GM23338 (cell line): ENCODE data around the gene CACNB4. TPM values are rescaled to one million over a fixed set of nuclear protein-coding genes. Genes with fewer than 3 reads are reported as not detected.

ENCODE experiments used
- ATAC-seq: fragments of 200-7000 bp; cut with Tn5 transposase; 3 replicates; pipeline ENCODE4 v1.9.1; 2020
- DNase-seq: peaks from one replicate; pipeline ENCODE4 v3.0.0-alpha.2; 2015; ENCODE audit warnings: low spot score
- H2AFZ ChIP-seq: fragments of 200-600 bp; sonication (generic); 2 replicates; pipeline ENCODE4 v1.8.0; 2016; ENCODE audit warnings: antibody characterized with exemption, mild to moderate bottlenecking, moderate library complexity
- H3F3A ChIP-seq: fragments of 200-600 bp; sonication (generic); replicated peaks from 2 replicates; pipeline ENCODE4 v1.8.0; 2017; ENCODE audit warnings: antibody characterized with exemption, mixed run types, low read depth
- H3K27ac ChIP-seq: fragments of 200-600 bp; sonication (generic); 2 replicates; pipeline ENCODE4 v1.6.1; 2016; ENCODE audit warnings: low read depth
- H3K27me3 ChIP-seq: fragments of 200-600 bp; sonication (generic); 2 replicates; pipeline ENCODE4 v1.8.0; 2016; ENCODE audit warnings: mild to moderate bottlenecking, mixed run types, moderate library complexity; ENCODE audit not compliant: insufficient read depth
- H3K36me3 ChIP-seq: fragments of 200-600 bp; sonication (generic); 2 replicates; pipeline ENCODE4 v1.8.0; 2016; ENCODE audit warnings: mild to moderate bottlenecking; ENCODE audit not compliant: insufficient read depth
- H3K4me1 ChIP-seq: fragments of 200-600 bp; sonication (generic); 2 replicates; pipeline ENCODE4 v1.8.0; 2016; ENCODE audit warnings: mild to moderate bottlenecking, moderate library complexity; ENCODE audit not compliant: insufficient read depth
- H3K4me2 ChIP-seq: fragments of 200-600 bp; sonication (generic); 2 replicates; pipeline ENCODE4 v1.7.1; 2017; ENCODE audit warnings: mixed run types
- H3K4me3 ChIP-seq: fragments of 200-600 bp; sonication (generic); 2 replicates; pipeline ENCODE4 v1.6.1; 2016; ENCODE audit warnings: mixed run types
- H3K79me2 ChIP-seq: fragments of 200-600 bp; sonication (generic); replicated peaks from 2 replicates; pipeline ENCODE4 v1.8.0; 2017; ENCODE audit warnings: mild to moderate bottlenecking; ENCODE audit not compliant: insufficient read depth
- H3K9me2 ChIP-seq: fragments of 200-600 bp; sonication (generic); 2 replicates; pipeline ENCODE4 v1.8.0; 2017; ENCODE audit not compliant: insufficient read depth
- H4K20me1 ChIP-seq: fragments of 200-600 bp; sonication (generic); replicated peaks from 2 replicates; pipeline ENCODE4 v1.8.0; 2017; ENCODE audit warnings: mild to moderate bottlenecking; ENCODE audit not compliant: insufficient read depth
- H3K27ac Mint-ChIP-seq: 2 replicates; pipeline ENCODE4 v1.8.0; 2020; ENCODE audit warnings: inconsistent platforms, mild to moderate bottlenecking, moderate library complexity, mixed read lengths
- H3K27me3 Mint-ChIP-seq: 3 replicates; pipeline ENCODE4 v1.8.0; 2022; ENCODE audit warnings: low read depth, mild to moderate bottlenecking, moderate library complexity, mixed read lengths, inconsistent platforms; ENCODE audit not compliant: insufficient read depth, poor library complexity
- H3K36me3 Mint-ChIP-seq: 3 replicates; pipeline ENCODE4 v1.8.0; 2021; ENCODE audit warnings: low read depth, mild to moderate bottlenecking, inconsistent platforms, moderate library complexity, mixed read lengths
- H3K4me1 Mint-ChIP-seq: 3 replicates; pipeline ENCODE4 v1.8.0; 2020; ENCODE audit warnings: mild to moderate bottlenecking, inconsistent platforms, mixed read lengths
- H3K4me3 Mint-ChIP-seq: 3 replicates; pipeline ENCODE4 v1.8.0; 2021; ENCODE audit warnings: moderate library complexity, mild to moderate bottlenecking, inconsistent platforms, mixed read lengths
- H3K9me3 Mint-ChIP-seq: 3 replicates; pipeline ENCODE4 v1.8.0; 2020; ENCODE audit warnings: moderate library complexity, mild to moderate bottlenecking, inconsistent platforms, mixed read lengths
- CREB1 ChIP-seq: fragments of 250-450 bp; sonication (Bioruptor Pico); IDR thresholded peaks from 2 replicates; pipeline ENCODE4 v1.5.0; 2020; ENCODE audit warnings: low read depth, mild to moderate bottlenecking, moderate library complexity
- CTCF ChIP-seq, 2 experiments: fragments of 200-600 bp in 1 of 2; sonication (generic) in 1 of 2; conservative IDR thresholded peaks; 2 replicates each; pipeline versions ENCODE4 v1.5.1 to v1.6.1; 2016 to 2017; ENCODE audit warnings: antibody characterized with exemption in 2 of 2, low read depth in 2 of 2, mild to moderate bottlenecking in 2 of 2, moderate library complexity in 1 of 2
- ETS1 ChIP-seq: IDR thresholded peaks from 2 replicates; pipeline ENCODE4 v1.6.1; 2016; ENCODE audit warnings: antibody characterized with exemption
- EZH2 ChIP-seq: fragments of 200-600 bp; sonication (generic); IDR thresholded peaks from one replicate; pipeline ENCODE4 v1.8.0; 2017; ENCODE audit warnings: antibody characterized with exemption, mild to moderate bottlenecking, low read depth; ENCODE audit not compliant: unreplicated experiment
- EZH2phosphoT487 ChIP-seq: fragments of 200-600 bp; sonication (generic); IDR thresholded peaks from one replicate; pipeline ENCODE4 v1.8.1; 2018; ENCODE audit warnings: antibody characterized with exemption; ENCODE audit not compliant: unreplicated experiment
- JUNB ChIP-seq: IDR thresholded peaks from one replicate; pipeline ENCODE4 v1.6.1; 2016; ENCODE audit warnings: antibody characterized with exemption; ENCODE audit not compliant: unreplicated experiment
- NANOG ChIP-seq: IDR thresholded peaks from 2 replicates; pipeline ENCODE4 v1.6.1; 2016; ENCODE audit warnings: antibody characterized with exemption, borderline replicate concordance
- POLR2AphosphoS5 ChIP-seq: IDR thresholded peaks from 2 replicates; pipeline ENCODE4 v1.6.1; 2016; ENCODE audit warnings: antibody characterized with exemption, low read depth
- REST ChIP-seq: IDR thresholded peaks from one replicate; pipeline ENCODE4 v1.6.1; 2018; ENCODE audit warnings: antibody characterized with exemption; ENCODE audit not compliant: unreplicated experiment
- STAT1 ChIP-seq: IDR thresholded peaks from one replicate; pipeline ENCODE4 v1.6.1; 2016; ENCODE audit warnings: antibody characterized with exemption; ENCODE audit not compliant: unreplicated experiment
- ZNF114 ChIP-seq: fragments of 250-450 bp; sonication (Bioruptor Pico); IDR thresholded peaks from 2 replicates; pipeline ENCODE4 v1.5.0; 2020; ENCODE audit warnings: mild to moderate bottlenecking, moderate library complexity
- polyA plus RNA-seq: library from polyadenylated mRNA; unstranded; fragments of >200 nt; fragmentation: Nextera tagmentation; extraction: Ambion mirVana; gene quantifications from 2 replicates; pipeline ENCODE4 v1.2.1, GENCODE V29; 2016
- total RNA-seq: library from RNA; depleted of rRNA; stranded (reverse); fragments of >200 nt; shearing (Covaris generic); gene quantifications from 2 replicates; pipeline ENCODE4 v1.2.3, GENCODE V29; 2014

CACNB4 gene
- total and polyA plus RNA-seq, 2 experiments from 2014 or later: 4.0 to 9.8 TPM

- Mint-ChIP-seq H3K27ac (no peak overlapping the region), H3K27me3 (peaks cover 2% of the 10 kb centered on the region), H3K9me3 (no peaks in the 10 kb centered on the region), H3K4me1 (peaks cover 62% of the 10 kb centered on the region), H3K4me3 (peak overlapping the region; percentile 78), H3K36me3 (no peaks in the 10 kb centered on the region)
- Histone ChIP-seq H3K36me3 (no peaks in the 10 kb centered on the region), H2AFZ (no peak overlapping the region), H3K9me2 (no peaks in the 10 kb centered on the region), H3F3A (no peaks in the 10 kb centered on the region), H3K4me2 (peak overlapping the region; percentile 89), H4K20me1 (peaks cover 33% of the 10 kb centered on the region), H3K4me3 (peak overlapping the region; percentile 86), H3K79me2 (peaks cover 63% of the 10 kb centered on the region), H3K27me3 (no peaks in the 10 kb centered on the region), H3K27ac (no peak overlapping the region), H3K4me1 (peaks cover 54% of the 10 kb centered on the region)
- TF ChIP-seq EZH2phosphoT487: no peak
- TF ChIP-seq POLR2AphosphoS5: no peak
- no peak for TF ChIP-seq STAT1
- no peak for TF ChIP-seq REST
- TF ChIP-seq JUNB: no peak
- no peak for TF ChIP-seq CREB1 (CRISPR knock-in tag)
- no peak for TF ChIP-seq EZH2
- TF ChIP-seq NANOG: no peak
- TF ChIP-seq CTCF (conservative IDR thresholded peaks at IDR 0.05; ENCODE audit: low read depth in 2 of 2): no peak
- no peak for TF ChIP-seq ZNF114 (CRISPR knock-in tag)
- no peak for TF ChIP-seq ETS1
- DNase-seq (no peak), ATAC-seq (no peak)
Observed at GRCh38 chr2:151826737-151827157, 272.1 kb downstream of the CACNB4 start.
